Liver (tissue), 9 donors: ENCODE results near the gene PPP4R2. TPM values are rescaled to one million over a fixed set of nuclear protein-coding genes. Genes with fewer than 3 reads are reported as not detected.

Experiments
- DNase-seq: peaks from one replicate; pipeline ENCODE4 v3.0.0-alpha.2; 2017; ENCODE audit warnings: low spot score
- H3K27ac ChIP-seq, 2 donors: one replicate each; pipeline ENCODE4 v1.7.0; 2013; ENCODE audit warnings: inconsistent platforms in 2 of 2, low read length in 2 of 2, control low read depth in 1 of 2, low read depth in 1 of 2, mild to moderate bottlenecking in 1 of 2
- H3K27me3 ChIP-seq, 4 donors: one replicate each; pipeline versions ENCODE4 v1.6.1 to v1.7.0; 2013; ENCODE audit warnings: low read length in 3 of 4, inconsistent platforms in 1 of 4, mild to moderate bottlenecking in 1 of 4, moderate library complexity in 1 of 4; ENCODE audit not compliant: control insufficient read depth in 4 of 4, insufficient read depth in 4 of 4
- H3K36me3 ChIP-seq, 4 donors: one replicate each; pipeline versions ENCODE4 v1.6.1 to v1.7.0; 2013; ENCODE audit warnings: low read length in 3 of 4, mild to moderate bottlenecking in 3 of 4, low read depth in 1 of 4, moderate library complexity in 1 of 4; ENCODE audit not compliant: control insufficient read depth in 4 of 4, insufficient read depth in 3 of 4
- H3K4me1 ChIP-seq, 4 donors: one replicate each; pipeline versions ENCODE4 v1.6.1 to v1.7.0; 2013; ENCODE audit warnings: low read length in 3 of 4, mild to moderate bottlenecking in 3 of 4, moderate library complexity in 1 of 4; ENCODE audit not compliant: control insufficient read depth in 4 of 4, insufficient read depth in 4 of 4
- H3K4me3 ChIP-seq, 3 donors: one replicate each; pipeline versions ENCODE4 v1.6.1 to v1.7.0; 2013; ENCODE audit warnings: low read length in 3 of 3, control low read depth in 1 of 3, low read depth in 1 of 3, mild to moderate bottlenecking in 1 of 3
- H3K9ac ChIP-seq, 2 donors: one replicate each; pipeline ENCODE4 v1.7.0; 2013; ENCODE audit warnings: low read length in 2 of 2, mild to moderate bottlenecking in 2 of 2, moderate library complexity in 2 of 2, control low read depth in 1 of 2, low read depth in 1 of 2
- H3K9me3 ChIP-seq, 4 donors: one replicate each; pipeline versions ENCODE4 v1.6.1 to v1.7.0; 2013; ENCODE audit warnings: low read length in 3 of 4; ENCODE audit not compliant: control insufficient read depth in 4 of 4
- EGR1 ChIP-seq, 2 donors: IDR thresholded peaks; 2 replicates each; pipeline ENCODE4 v1.6.1; 2016 to 2018; ENCODE audit warnings: antibody characterized with exemption in 2 of 2, low read depth in 2 of 2
- FOXA1 ChIP-seq: IDR thresholded peaks from 2 replicates; pipeline ENCODE4 v1.6.1; 2016; ENCODE audit warnings: antibody characterized with exemption
- FOXA2 ChIP-seq: IDR thresholded peaks from 2 replicates; pipeline ENCODE4 v1.6.1; 2016; ENCODE audit warnings: antibody characterized with exemption
- GABPA ChIP-seq, 2 donors: IDR thresholded peaks in 1 of 2; conservative IDR thresholded peaks in 1 of 2; 2 replicates each; pipeline ENCODE4 v1.6.1; 2016; ENCODE audit warnings: antibody characterized with exemption in 2 of 2, mild to moderate bottlenecking in 1 of 2, moderate library complexity in 1 of 2
- HNF4A ChIP-seq, 2 donors: conservative IDR thresholded peaks; 2 replicates each; pipeline ENCODE4 v1.6.1; 2016; ENCODE audit warnings: antibody characterized with exemption in 2 of 2, mild to moderate bottlenecking in 2 of 2
- HNF4G ChIP-seq: IDR thresholded peaks from 2 replicates; pipeline ENCODE4 v1.6.1; 2016; ENCODE audit warnings: antibody characterized with exemption
- JUND ChIP-seq, 2 donors: IDR thresholded peaks; 2 replicates each; pipeline ENCODE4 v1.6.1; 2016; ENCODE audit warnings: antibody characterized with exemption in 2 of 2
- RAD21 ChIP-seq, 2 donors: IDR thresholded peaks; 2 replicates each; pipeline ENCODE4 v1.6.1; 2016; ENCODE audit warnings: antibody characterized with exemption in 2 of 2, mild to moderate bottlenecking in 2 of 2
- RXRA ChIP-seq, 2 donors: IDR thresholded peaks; 2 replicates each; pipeline ENCODE4 v1.6.1; 2017 to 2018; ENCODE audit warnings: antibody characterized with exemption in 2 of 2, mild to moderate bottlenecking in 1 of 2
- SP1 ChIP-seq: IDR thresholded peaks from 2 replicates; pipeline ENCODE4 v1.6.1; 2018; ENCODE audit warnings: antibody characterized with exemption, mild to moderate bottlenecking
- TAF1 ChIP-seq: conservative IDR thresholded peaks from 2 replicates; pipeline ENCODE4 v1.6.1; 2016; ENCODE audit warnings: antibody characterized with exemption, mild to moderate bottlenecking
- WGBS: extraction: QIAGEN DNeasy Blood & Tissue Kit; methylation state at CpG from one replicate; pipeline ENCODE4 v1.1.7; 2013; 5-methylcytosine and 5-hydroxymethylcytosine counted together
- polyA plus RNA-seq, 2 donors: library from polyadenylated mRNA; stranded (reverse) in 1 of 2; unstranded in 1 of 2; fragments of 200-250 nt in 1 of 2; fragments of >200 nt in 1 of 2; fragmentation: Nextera tagmentation in 1 of 2; extraction: Ambion mirVana in 1 of 2; gene quantifications; one replicate each; pipeline versions ENCODE4 v1.2.1 to v1.2.3, GENCODE V29; 2013 to 2015
- total RNA-seq, 2 donors: library from RNA; depleted of rRNA; stranded (reverse); fragments of >200 nt; gene quantifications; one replicate each; pipeline ENCODE4 v1.2.3, GENCODE V29; 2014
- TF ChIP-seq, protein P1 (sequence below): fragments of 150-350 bp; IDR thresholded peaks from 2 replicates; pipeline ENCODE4 v1.5.1; 2017; ENCODE audit warnings: improper control_type of control experiment, low read depth, low read length; ENCODE audit not compliant: missing input control
- TF ChIP-seq, protein P2 (sequence below): IDR thresholded peaks from 2 replicates; pipeline ENCODE4 v1.6.1; 2016; ENCODE audit warnings: antibody characterized with exemption
- TF ChIP-seq, protein P3 (sequence below): IDR thresholded peaks from 2 replicates; pipeline ENCODE4 v1.6.1; 2016; ENCODE audit warnings: antibody characterized with exemption
- TF ChIP-seq, protein P4 (sequence below): IDR thresholded peaks from 2 replicates; pipeline ENCODE4 v1.6.1; 2016; ENCODE audit warnings: antibody characterized with exemption
- TF ChIP-seq, protein P5 (sequence below): IDR thresholded peaks from 2 replicates; pipeline ENCODE4 v1.6.1; 2016; ENCODE audit warnings: antibody characterized with exemption, mild to moderate bottlenecking
- donor health status: healthy.
- donor health status: healthy.
- donor health status: healthy.
- donor health status: healthy.
- donor health status: healthy.

PPP4R2 gene
- total and polyA plus RNA-seq, 4 donors: 12.2 to 35.9 (median 33.7) TPM

DNA sequence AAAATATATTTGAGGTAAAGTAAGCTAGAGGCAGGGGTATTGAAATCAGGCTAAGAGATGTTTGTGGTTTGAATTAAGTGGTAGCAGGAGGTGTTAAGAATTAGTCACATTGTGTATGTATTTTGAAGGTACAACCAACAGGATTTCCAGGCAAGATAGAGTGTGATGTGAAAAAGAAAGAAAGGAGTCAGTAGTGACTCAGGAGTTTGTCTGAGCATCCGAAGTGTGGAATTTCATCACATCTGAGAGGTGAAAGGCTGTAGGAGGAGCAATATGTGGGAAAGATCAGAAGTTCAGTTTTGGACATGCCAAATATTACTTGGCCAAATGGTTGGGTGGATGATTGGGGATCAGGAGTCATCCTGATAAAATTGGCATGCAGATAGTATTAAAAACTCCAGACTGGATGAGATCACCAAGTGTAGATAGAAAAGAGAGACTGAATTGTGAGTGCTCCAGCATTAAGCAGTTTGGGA, 32.7 kb downstream of the PPP4R2 start (continued):
- TF ChIP-seq, protein P1, sequence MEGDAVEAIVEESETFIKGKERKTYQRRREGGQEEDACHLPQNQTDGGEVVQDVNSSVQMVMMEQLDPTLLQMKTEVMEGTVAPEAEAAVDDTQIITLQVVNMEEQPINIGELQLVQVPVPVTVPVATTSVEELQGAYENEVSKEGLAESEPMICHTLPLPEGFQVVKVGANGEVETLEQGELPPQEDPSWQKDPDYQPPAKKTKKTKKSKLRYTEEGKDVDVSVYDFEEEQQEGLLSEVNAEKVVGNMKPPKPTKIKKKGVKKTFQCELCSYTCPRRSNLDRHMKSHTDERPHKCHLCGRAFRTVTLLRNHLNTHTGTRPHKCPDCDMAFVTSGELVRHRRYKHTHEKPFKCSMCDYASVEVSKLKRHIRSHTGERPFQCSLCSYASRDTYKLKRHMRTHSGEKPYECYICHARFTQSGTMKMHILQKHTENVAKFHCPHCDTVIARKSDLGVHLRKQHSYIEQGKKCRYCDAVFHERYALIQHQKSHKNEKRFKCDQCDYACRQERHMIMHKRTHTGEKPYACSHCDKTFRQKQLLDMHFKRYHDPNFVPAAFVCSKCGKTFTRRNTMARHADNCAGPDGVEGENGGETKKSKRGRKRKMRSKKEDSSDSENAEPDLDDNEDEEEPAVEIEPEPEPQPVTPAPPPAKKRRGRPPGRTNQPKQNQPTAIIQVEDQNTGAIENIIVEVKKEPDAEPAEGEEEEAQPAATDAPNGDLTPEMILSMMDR: no peak
- TF ChIP-seq, protein P2, sequence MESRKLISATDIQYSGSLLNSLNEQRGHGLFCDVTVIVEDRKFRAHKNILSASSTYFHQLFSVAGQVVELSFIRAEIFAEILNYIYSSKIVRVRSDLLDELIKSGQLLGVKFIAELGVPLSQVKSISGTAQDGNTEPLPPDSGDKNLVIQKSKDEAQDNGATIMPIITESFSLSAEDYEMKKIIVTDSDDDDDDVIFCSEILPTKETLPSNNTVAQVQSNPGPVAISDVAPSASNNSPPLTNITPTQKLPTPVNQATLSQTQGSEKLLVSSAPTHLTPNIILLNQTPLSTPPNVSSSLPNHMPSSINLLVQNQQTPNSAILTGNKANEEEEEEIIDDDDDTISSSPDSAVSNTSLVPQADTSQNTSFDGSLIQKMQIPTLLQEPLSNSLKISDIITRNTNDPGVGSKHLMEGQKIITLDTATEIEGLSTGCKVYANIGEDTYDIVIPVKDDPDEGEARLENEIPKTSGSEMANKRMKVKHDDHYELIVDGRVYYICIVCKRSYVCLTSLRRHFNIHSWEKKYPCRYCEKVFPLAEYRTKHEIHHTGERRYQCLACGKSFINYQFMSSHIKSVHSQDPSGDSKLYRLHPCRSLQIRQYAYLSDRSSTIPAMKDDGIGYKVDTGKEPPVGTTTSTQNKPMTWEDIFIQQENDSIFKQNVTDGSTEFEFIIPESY: no peak
- TF ChIP-seq EGR1 (IDR thresholded peaks at IDR 0.05; ENCODE audit: low read depth in 2 of 2): no peak
- TF ChIP-seq, protein P3, sequence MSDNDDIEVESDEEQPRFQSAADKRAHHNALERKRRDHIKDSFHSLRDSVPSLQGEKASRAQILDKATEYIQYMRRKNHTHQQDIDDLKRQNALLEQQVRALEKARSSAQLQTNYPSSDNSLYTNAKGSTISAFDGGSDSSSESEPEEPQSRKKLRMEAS: peak; percentile 18

DNA sequence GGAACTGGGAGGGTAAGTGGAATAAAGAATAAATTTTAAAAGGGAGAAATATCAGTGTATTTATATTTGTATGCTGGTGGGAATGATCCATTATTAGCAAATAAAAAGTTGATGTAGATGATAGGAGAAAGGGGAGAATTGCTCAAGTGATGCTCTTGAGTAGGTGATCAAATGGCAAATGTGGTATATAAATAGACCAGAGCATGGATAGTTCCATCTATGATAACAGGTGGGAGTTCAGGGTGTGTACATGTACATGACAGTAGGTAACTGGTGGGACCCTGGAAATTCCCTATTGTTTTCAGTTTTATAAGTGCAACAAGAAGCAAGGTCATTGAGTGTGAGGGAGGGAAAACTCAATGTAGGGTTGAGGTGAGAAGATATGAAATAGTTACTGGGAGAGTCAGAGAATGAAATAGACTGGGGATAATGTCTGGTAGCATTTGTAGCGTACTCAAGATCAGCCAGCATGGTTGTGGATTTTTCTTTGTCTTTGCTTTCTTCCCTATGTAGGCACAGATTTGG, 33.5 kb downstream of the PPP4R2 start:
- H3K9me3 ChIP-seq: no peaks in the 10 kb centered on the region
- H3K9ac ChIP-seq: no peak overlapping the region
- DNase-seq: no peak
- no peaks in the 10 kb centered on the region for H3K27me3 ChIP-seq
- H3K27ac ChIP-seq: peak overlapping the region in 1 of 2 donors; percentile 61
- no peak for TF ChIP-seq SP1
- TF ChIP-seq, protein P4, sequence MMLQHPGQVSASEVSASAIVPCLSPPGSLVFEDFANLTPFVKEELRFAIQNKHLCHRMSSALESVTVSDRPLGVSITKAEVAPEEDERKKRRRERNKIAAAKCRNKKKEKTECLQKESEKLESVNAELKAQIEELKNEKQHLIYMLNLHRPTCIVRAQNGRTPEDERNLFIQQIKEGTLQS: no peak
- H3K4me3 ChIP-seq: no peak overlapping the region
- no peaks in the 10 kb centered on the region for H3K36me3 ChIP-seq
- peaks cover 5 to 37% (median 23%) of the 10 kb centered on the region in 4 donors for H3K4me1 ChIP-seq
- 99% methylated on average over 1 of the region's 1 CpG for WGBS

DNA sequence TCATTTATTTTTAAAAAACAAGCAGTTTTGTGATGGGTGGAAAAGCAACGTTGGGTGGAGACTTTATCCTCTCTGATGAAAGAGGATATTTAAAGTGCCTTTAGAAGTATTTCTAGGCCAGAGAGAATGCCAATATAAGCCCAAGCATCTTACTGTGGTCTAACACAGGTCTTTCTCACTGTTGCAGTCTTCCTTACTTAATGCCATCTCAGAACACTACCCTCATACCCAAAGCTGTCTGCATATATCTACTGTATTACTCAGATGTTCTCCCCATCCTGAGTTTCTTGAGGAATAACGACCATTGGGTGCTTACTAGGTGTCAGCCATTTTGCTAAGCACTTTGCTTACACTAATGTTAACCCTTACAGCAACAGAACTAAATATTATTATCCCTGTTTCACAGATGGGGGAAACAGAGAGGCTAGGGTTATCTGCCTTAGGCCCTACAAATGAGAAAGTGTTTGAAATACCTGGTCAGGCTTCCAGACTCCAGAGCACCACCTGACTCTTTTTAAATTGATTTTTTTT, 35.0 kb downstream of the PPP4R2 start:
- peaks cover 6 to 34% (median 19%) of the 10 kb centered on the region in 4 donors for H3K4me1 ChIP-seq
- TF ChIP-seq HNF4G (no peak), EGR1 (IDR thresholded peaks at IDR 0.05; ENCODE audit: low read depth in 2 of 2) (no peak), GABPA (IDR thresholded peaks at IDR 0.05 in 1 of 2, conservative IDR thresholded peaks at IDR 0.05 in 1 of 2) (no peak), FOXA2 (no peak), FOXA1 (no peak), RXRA (IDR thresholded peaks at IDR 0.05) (no peak), RAD21 (IDR thresholded peaks at IDR 0.05) (no peak), JUND (IDR thresholded peaks at IDR 0.05) (no peak), TAF1 (no peak), HNF4A (conservative IDR thresholded peaks at IDR 0.05) (no peak)
- TF ChIP-seq, protein P5, sequence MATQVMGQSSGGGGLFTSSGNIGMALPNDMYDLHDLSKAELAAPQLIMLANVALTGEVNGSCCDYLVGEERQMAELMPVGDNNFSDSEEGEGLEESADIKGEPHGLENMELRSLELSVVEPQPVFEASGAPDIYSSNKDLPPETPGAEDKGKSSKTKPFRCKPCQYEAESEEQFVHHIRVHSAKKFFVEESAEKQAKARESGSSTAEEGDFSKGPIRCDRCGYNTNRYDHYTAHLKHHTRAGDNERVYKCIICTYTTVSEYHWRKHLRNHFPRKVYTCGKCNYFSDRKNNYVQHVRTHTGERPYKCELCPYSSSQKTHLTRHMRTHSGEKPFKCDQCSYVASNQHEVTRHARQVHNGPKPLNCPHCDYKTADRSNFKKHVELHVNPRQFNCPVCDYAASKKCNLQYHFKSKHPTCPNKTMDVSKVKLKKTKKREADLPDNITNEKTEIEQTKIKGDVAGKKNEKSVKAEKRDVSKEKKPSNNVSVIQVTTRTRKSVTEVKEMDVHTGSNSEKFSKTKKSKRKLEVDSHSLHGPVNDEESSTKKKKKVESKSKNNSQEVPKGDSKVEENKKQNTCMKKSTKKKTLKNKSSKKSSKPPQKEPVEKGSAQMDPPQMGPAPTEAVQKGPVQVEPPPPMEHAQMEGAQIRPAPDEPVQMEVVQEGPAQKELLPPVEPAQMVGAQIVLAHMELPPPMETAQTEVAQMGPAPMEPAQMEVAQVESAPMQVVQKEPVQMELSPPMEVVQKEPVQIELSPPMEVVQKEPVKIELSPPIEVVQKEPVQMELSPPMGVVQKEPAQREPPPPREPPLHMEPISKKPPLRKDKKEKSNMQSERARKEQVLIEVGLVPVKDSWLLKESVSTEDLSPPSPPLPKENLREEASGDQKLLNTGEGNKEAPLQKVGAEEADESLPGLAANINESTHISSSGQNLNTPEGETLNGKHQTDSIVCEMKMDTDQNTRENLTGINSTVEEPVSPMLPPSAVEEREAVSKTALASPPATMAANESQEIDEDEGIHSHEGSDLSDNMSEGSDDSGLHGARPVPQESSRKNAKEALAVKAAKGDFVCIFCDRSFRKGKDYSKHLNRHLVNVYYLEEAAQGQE: no peak

More for the DNA sequence above, 35.0 kb downstream of the PPP4R2 start:
- H3K4me3 ChIP-seq: no peak overlapping the region
- no peaks in the 10 kb centered on the region for H3K36me3 ChIP-seq
- no peaks in the 10 kb centered on the region for H3K9me3 ChIP-seq
- H3K9ac ChIP-seq: no peak overlapping the region
- 58% methylated on average over 2 of the region's 2 CpGs for WGBS
- no peak overlapping the region for H3K27ac ChIP-seq
- no peak for DNase-seq
- H3K27me3 ChIP-seq: no peaks in the 10 kb centered on the region
